ENCODE results near the gene QRSL1. TPM values are rescaled to one million over a fixed set of nuclear protein-coding genes. Genes with fewer than 3 reads are reported as not detected.

Gene QRSL1
- total and polyA plus RNA-seq, 2 of the 4 experiments (the other 2 are of a cell fraction), result 6.1 to 10.9 TPM

DNA sequence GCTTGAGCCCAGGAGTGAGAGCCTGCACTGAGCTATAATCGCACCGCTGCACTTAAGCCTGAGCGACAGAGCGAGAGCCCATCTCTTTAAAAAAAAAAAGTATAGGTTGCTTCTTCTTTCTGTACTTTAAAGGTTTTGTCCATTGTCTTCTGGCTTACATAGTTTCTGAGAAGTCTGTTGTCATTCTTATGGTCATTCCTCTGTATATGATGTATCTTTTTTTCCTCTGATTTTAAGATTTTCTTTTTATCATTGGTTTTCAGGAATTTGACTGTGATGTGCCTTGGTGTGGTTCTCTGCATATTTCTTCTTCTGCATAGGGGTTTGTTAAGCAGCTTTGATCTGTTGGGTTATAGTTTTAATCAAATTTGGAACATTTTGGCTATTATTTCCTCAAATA lies 29.1 kb downstream of the QRSL1 start:
- no peaks in the 10 kb centered on the region for H3K9me1 ChIP-seq (ENCODE audit: insufficient read depth, low read length)
- no peak overlapping the region for H2AFZ ChIP-seq (replicated peaks; ENCODE audit: low read length, poor library complexity)
- WGBS, 2 experiments (ENCODE audit: extremely low coverage in 2 of 2, insufficient read length in 1 of 2), result no CpG with 5 or more reads among the region's 4 CpGs
- in situ Hi-C loops (cut with MboI; ENCODE audit: low sequenced_read_pairs) (no loop called here), dilution Hi-C loops (cut with HindIII; ENCODE audit: low sequenced_read_pairs, unreplicated experiment) (no loop called here), intact Hi-C loops (cut with micrococcal nuclease) (no loop called here)
- TF ChIP-seq FOS (IDR thresholded peaks at IDR 0.05; ENCODE audit: low read depth, low read length) (no peak), MAFK (IDR thresholded peaks at IDR 0.05; ENCODE audit: low read depth, low read length) (no peak), SMC3 (IDR thresholded peaks at IDR 0.05; ENCODE audit: low read depth, low read length) (no peak), POLR2A (IDR thresholded peaks at IDR 0.05; ENCODE audit: low read depth, low read length) (no peak)
- H3K23ac ChIP-seq (ENCODE audit: low read depth, low read length), result no peak overlapping the region
- no peaks in the 10 kb centered on the region for H4K20me1 ChIP-seq (ENCODE audit: insufficient read depth, low read length)
- H4K5ac ChIP-seq (ENCODE audit: low read depth, low read length), result no peak overlapping the region
- no peak overlapping the region for H2BK20ac ChIP-seq (ENCODE audit: low read depth, low read length)
- ChIA-PET CTCF (no interaction called here), POLR2A (ENCODE audit: unreplicated experiment) (no interaction called here)
- H3K36me3 ChIP-seq (ENCODE audit: control insufficient read depth, insufficient read depth, low read length), result peaks cover 15% of the 10 kb centered on the region
- H3K14ac ChIP-seq (replicated peaks; ENCODE audit: low read depth, low read length), result no peak overlapping the region
- H3K27ac ChIP-seq (ENCODE audit: insufficient read depth, low read length), result no peak overlapping the region
- H3K56ac ChIP-seq (ENCODE audit: extremely low read depth, insufficient read depth, low read length), result no peak overlapping the region
- no peak overlapping the region for H2BK15ac ChIP-seq (ENCODE audit: low read depth, low read length)
- no peak overlapping the region for H3K4me3 ChIP-seq (ENCODE audit: insufficient read depth, low read depth, low read length)
- H2AK5ac ChIP-seq (ENCODE audit: low read depth, low read length), result no peak overlapping the region
- H2BK120ac ChIP-seq (ENCODE audit: low read depth, low read length), result no peak overlapping the region
- H3K18ac ChIP-seq (ENCODE audit: low read depth, low read length), result no peak overlapping the region
- no peak overlapping the region for H3K4ac ChIP-seq (ENCODE audit: low read depth, low read length)
- no peak overlapping the region for H3K4me2 ChIP-seq (ENCODE audit: low read depth, low read length)
- ATAC-seq (ENCODE audit: low read depth), result no peak
- no peaks in the 10 kb centered on the region for H3K79me1 ChIP-seq (ENCODE audit: low read depth in 1 of 2, low read length in 2 of 2)
- H2BK5ac ChIP-seq (ENCODE audit: low read depth, low read length, poor library complexity, severe bottlenecking), result no peak overlapping the region
- no peak overlapping the region for H4K8ac ChIP-seq (ENCODE audit: low read depth in 2 of 2, low read length in 2 of 2)
- H3K4me1 ChIP-seq (ENCODE audit: control insufficient read depth, insufficient read depth, low read length), result no peaks in the 10 kb centered on the region
- H2AK9ac ChIP-seq (replicated peaks; ENCODE audit: low read depth, low read length, poor library complexity), result no peak overlapping the region
- BruUV-seq (replicated peaks), result no TSS peak
- peak; percentile 5 for DNase-seq
- peaks cover 4% of the 10 kb centered on the region; the same call in 1 of the 2 replicates for H3K9me3 ChIP-seq (ENCODE audit: control insufficient read depth, insufficient read depth, low read length)
- no peak overlapping the region for H3K9ac ChIP-seq (ENCODE audit: low read depth, low read length)
- no peaks in the 10 kb centered on the region for H3K27me3 ChIP-seq (ENCODE audit: control insufficient read depth, insufficient read depth, low read length)
- H4K91ac ChIP-seq (ENCODE audit: insufficient read depth, low read depth, low read length), result no peak overlapping the region

Data from IMR-90 (cell line).